ENCODE results near the gene TEKT4. TPM values are rescaled to one million over a fixed set of nuclear protein-coding genes. Genes with fewer than 3 reads are reported as not detected.

TEKT4 gene, protein sequence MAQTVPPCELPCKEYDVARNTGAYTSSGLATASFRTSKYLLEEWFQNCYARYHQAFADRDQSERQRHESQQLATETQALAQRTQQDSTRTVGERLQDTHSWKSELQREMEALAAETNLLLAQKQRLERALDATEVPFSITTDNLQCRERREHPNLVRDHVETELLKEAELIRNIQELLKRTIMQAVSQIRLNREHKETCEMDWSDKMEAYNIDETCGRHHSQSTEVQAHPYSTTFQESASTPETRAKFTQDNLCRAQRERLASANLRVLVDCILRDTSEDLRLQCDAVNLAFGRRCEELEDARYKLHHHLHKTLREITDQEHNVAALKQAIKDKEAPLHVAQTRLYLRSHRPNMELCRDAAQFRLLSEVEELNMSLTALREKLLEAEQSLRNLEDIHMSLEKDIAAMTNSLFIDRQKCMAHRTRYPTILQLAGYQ
- not detected in 5 replicates for total RNA-seq (2022; extraction: Qiagen RNA extraction; ENCODE audit: low read depth)

DNA sequence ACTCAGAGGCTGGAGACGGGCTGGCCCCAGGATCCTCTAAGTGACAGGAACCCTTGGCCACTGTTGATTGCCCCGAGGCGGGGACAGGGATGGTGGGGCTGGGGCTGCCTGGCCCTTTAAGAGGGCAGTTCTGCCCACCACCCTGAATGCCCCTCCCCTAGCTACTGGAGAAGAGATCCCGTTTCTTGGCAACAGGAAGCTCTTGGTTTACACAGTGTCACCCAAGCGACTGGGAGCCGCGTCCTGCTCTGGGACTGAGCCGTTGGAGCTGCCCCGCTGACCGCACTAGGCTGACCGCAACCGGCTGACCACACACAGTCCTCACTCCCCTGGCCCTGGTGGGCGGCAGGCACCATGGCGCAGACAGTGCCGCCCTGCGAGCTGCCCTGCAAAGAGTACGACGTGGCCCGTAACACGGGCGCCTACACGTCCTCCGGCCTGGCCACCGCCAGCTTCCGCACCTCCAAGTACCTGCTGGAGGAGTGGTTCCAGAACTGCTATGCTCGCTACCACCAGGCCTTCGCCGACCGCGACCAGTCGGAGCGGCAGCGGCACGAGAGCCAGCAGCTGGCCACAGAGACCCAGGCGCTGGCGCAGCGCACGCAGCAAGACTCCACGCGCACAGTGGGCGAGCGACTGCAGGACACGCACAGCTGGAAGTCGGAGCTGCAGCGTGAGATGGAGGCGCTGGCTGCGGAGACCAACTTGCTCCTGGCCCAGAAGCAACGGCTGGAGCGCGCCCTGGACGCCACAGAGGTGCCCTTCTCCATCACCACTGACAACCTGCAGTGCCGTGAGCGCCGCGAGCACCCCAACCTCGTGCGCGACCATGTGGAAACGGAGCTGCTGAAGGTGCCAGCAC, at the start of gene TEKT4:
Gene TEKT4, plus strand, starts transcription at position 205 of the 862 bp plus-strand sequence. Its CDS starts 150 bp downstream, at position 355.

Other genes with a start within 250 kb of the TEKT4 start
- not detected in 5 replicates for gene MAL, start 154.3 kb downstream of the TEKT4 start, total RNA-seq (2022; extraction: Qiagen RNA extraction; ENCODE audit: low read depth)